ELR (cell line): Measurements from ENCODE around the gene ZFP91.

Experiments
- DNase-seq: peaks from one replicate; pipeline ENCODE4 v3.0.0-alpha.2; 2015; ENCODE audit warnings: low read depth

ZFP91 gene

GRCh38 chr11:58629857-58630256, 51.0 kb downstream of the ZFP91 start:
- DNase-seq: peak; percentile 77

GRCh38 chr11:58631378-58631777, 52.5 kb downstream of the ZFP91 start:
- no peak for DNase-seq

- DNase-seq: no peak
These were observed 53.6 kb downstream of the ZFP91 start for GRCh38 chr11:58632510-58632909.

- no peak for DNase-seq
These were observed 57.7 kb downstream of the ZFP91 start for GRCh38 chr11:58636587-58636986.

- no peak for DNase-seq
These were observed 58.5 kb downstream of the ZFP91 start for GRCh38 chr11:58637371-58637770.

GRCh38 chr11:58639103-58639502, 60.2 kb downstream of the ZFP91 start:
- DNase-seq: no peak

GRCh38 chr11:58639669-58640068, 60.8 kb downstream of the ZFP91 start:
- DNase-seq: no peak

GRCh38 chr11:58640386-58641023, 61.6 kb downstream of the ZFP91 start:
- no peak for DNase-seq

- no peak for DNase-seq
These were observed 62.5 kb downstream of the ZFP91 start for GRCh38 chr11:58641341-58641740.

- DNase-seq: no peak
These were observed 63.1 kb downstream of the ZFP91 start for GRCh38 chr11:58641803-58642581.

GRCh38 chr11:58645854-58646253, 67.0 kb downstream of the ZFP91 start:
- no peak for DNase-seq

GRCh38 chr11:58647141-58647699, 68.4 kb downstream of the ZFP91 start:
- DNase-seq: no peak

- DNase-seq: no peak
These were observed 69.0 kb downstream of the ZFP91 start for GRCh38 chr11:58647866-58648265.

GRCh38 chr11:58649623-58650022, 70.8 kb downstream of the ZFP91 start:
- DNase-seq: no peak

GRCh38 chr11:58650496-58650895, 71.6 kb downstream of the ZFP91 start:
- DNase-seq: no peak

- no peak for DNase-seq
These were observed 73.9 kb downstream of the ZFP91 start for GRCh38 chr11:58652726-58653280.

GRCh38 chr11:58654079-58654907, 75.4 kb downstream of the ZFP91 start:
- DNase-seq: peak; percentile 79

GRCh38 chr11:58654908-58655296, 76.0 kb downstream of the ZFP91 start:
- no peak for DNase-seq

- DNase-seq: no peak
These were observed 77.5 kb downstream of the ZFP91 start for GRCh38 chr11:58656348-58656747.

- no peak for DNase-seq
These were observed 79.8 kb downstream of the ZFP91 start for GRCh38 chr11:58658623-58659022.

GRCh38 chr11:58659404-58659803, 80.5 kb downstream of the ZFP91 start:
- DNase-seq: peak; percentile 15

- no peak for DNase-seq
These were observed 81.2 kb downstream of the ZFP91 start for GRCh38 chr11:58659910-58660570.
